Neural cell (in vitro differentiated cells): ENCODE results near the gene SLC8A1. TPM values are rescaled to one million over a fixed set of nuclear protein-coding genes. Genes with fewer than 3 reads are reported as not detected.

Experiments
- H2AFZ ChIP-seq: fragments of 200-600, 300-800 bp; sonication (generic), shearing (Covaris generic); 2 replicates; pipeline ENCODE4 v1.6.0; 2014; ENCODE audit warnings: low read depth, mild to moderate bottlenecking, antibody characterized with exemption, low read length, moderate library complexity
- H3F3A ChIP-seq: fragments of 200-600 bp; shearing (Covaris generic); 2 replicates; pipeline ENCODE4 v1.6.1; 2016; ENCODE audit warnings: mild to moderate bottlenecking, moderate library complexity, mixed read lengths, antibody characterized with exemption, low read length; ENCODE audit not compliant: insufficient read depth, poor library complexity, severe bottlenecking
- H3K27ac ChIP-seq: fragments of 200-600, 300-800 bp; sonication (generic), shearing (Covaris generic); 2 replicates; pipeline ENCODE4 v1.5.1; 2014; ENCODE audit warnings: mild to moderate bottlenecking, low read length, moderate library complexity
- H3K27me3 ChIP-seq: fragments of 300-800, 200-600 bp; sonication (generic), shearing (Covaris generic); 2 replicates; pipeline ENCODE4 v1.6.0; 2014; ENCODE audit warnings: mild to moderate bottlenecking, low read depth, low read length, moderate library complexity; ENCODE audit not compliant: insufficient read depth
- H3K36me3 ChIP-seq: fragments of 300-800, 200-600 bp; sonication (generic), shearing (Covaris generic); 2 replicates; pipeline ENCODE4 v1.5.1; 2014; ENCODE audit warnings: mild to moderate bottlenecking, antibody characterized with exemption, low read length, moderate library complexity; ENCODE audit not compliant: insufficient read depth
- H3K4me2 ChIP-seq: fragments of 300-800, 200-600 bp; sonication (generic), shearing (Covaris generic); 2 replicates; pipeline ENCODE4 v1.6.0; 2014; ENCODE audit warnings: mild to moderate bottlenecking, low read length
- H3K4me3 ChIP-seq: fragments of 300-800, 200-600 bp; sonication (generic), shearing (Covaris generic); 2 replicates; pipeline ENCODE4 v1.5.1; 2014; ENCODE audit warnings: mild to moderate bottlenecking, low read length, moderate library complexity
- H3K79me2 ChIP-seq: fragments of 200-600 bp; shearing (Covaris generic); replicated peaks from 2 replicates; pipeline ENCODE4 v1.6.0; 2014; ENCODE audit warnings: mild to moderate bottlenecking, low read length, moderate library complexity; ENCODE audit not compliant: insufficient read depth
- H3K9ac ChIP-seq: fragments of 300-800, 200-600 bp; sonication (generic), shearing (Covaris generic); 2 replicates; pipeline ENCODE4 v1.6.1; 2016; ENCODE audit warnings: mild to moderate bottlenecking, low read length, mixed read lengths
- H3K9me2 ChIP-seq: fragments of 200-600 bp; shearing (Covaris generic); 2 replicates; pipeline ENCODE4 v1.6.1; 2016; ENCODE audit warnings: mild to moderate bottlenecking, low read length, mixed read lengths; ENCODE audit not compliant: insufficient read depth
- H3K9me3 ChIP-seq: fragments of 200-600, 300-800 bp; sonication (generic), shearing (Covaris generic); 2 replicates; pipeline ENCODE4 v1.6.1; 2016; ENCODE audit warnings: mild to moderate bottlenecking, mixed run types, low read length, moderate library complexity, mixed read lengths
- H4K20me1 ChIP-seq: fragments of 200-600 bp; shearing (Covaris generic); 2 replicates; pipeline ENCODE4 v1.6.1; 2016; ENCODE audit warnings: mild to moderate bottlenecking, mixed run types; ENCODE audit not compliant: insufficient read depth
- EP300 ChIP-seq: fragments of 450-650 bp; conservative IDR thresholded peaks from 2 replicates; pipeline ENCODE4 v1.6.1; 2014; ENCODE audit warnings: antibody characterized with exemption, mild to moderate bottlenecking, moderate library complexity; ENCODE audit not compliant: poor library complexity, severe bottlenecking
- EZH2 ChIP-seq: fragments of 200-600, 300-800 bp; shearing (Covaris generic), sonication (generic); IDR thresholded peaks from 2 replicates; pipeline ENCODE4 v1.6.1; 2014; ENCODE audit warnings: antibody characterized with exemption, low read length, borderline replicate concordance, mild to moderate bottlenecking; ENCODE audit not compliant: insufficient read depth, poor library complexity, severe bottlenecking
- MXI1 ChIP-seq: fragments of 450-650 bp; conservative IDR thresholded peaks from 2 replicates; pipeline ENCODE4 v1.6.1; 2014; ENCODE audit warnings: antibody characterized with exemption, mild to moderate bottlenecking; ENCODE audit not compliant: poor library complexity, severe bottlenecking
- POLR2AphosphoS5 ChIP-seq: IDR thresholded peaks from 2 replicates; pipeline ENCODE4 v1.6.1; 2012
- RAD21 ChIP-seq: fragments of 450-650 bp; conservative IDR thresholded peaks from 2 replicates; pipeline ENCODE4 v1.6.1; 2014; ENCODE audit warnings: antibody characterized with exemption, mild to moderate bottlenecking, moderate library complexity
- SMC3 ChIP-seq: fragments of 450-650 bp; conservative IDR thresholded peaks from 2 replicates; pipeline ENCODE4 v1.6.1; 2014; ENCODE audit warnings: antibody characterized with exemption, mild to moderate bottlenecking, moderate library complexity; ENCODE audit not compliant: poor library complexity
- TAF1 ChIP-seq: IDR thresholded peaks from 2 replicates; pipeline ENCODE4 v1.6.1; 2012; ENCODE audit warnings: low read depth
- polyA plus RNA-seq: library from polyadenylated mRNA; depleted of rRNA; stranded (reverse); fragments of >200 nt; gene quantifications from 2 replicates; pipeline ENCODE4 v1.2.3, GENCODE V29; 2014
- TF ChIP-seq, protein P1 (sequence below): fragments of 450-650 bp; IDR thresholded peaks from 2 replicates; pipeline ENCODE4 v1.5.1; 2014; ENCODE audit warnings: antibody characterized with exemption, mild to moderate bottlenecking, moderate library complexity; ENCODE audit not compliant: poor library complexity, severe bottlenecking
- TF ChIP-seq, protein P2 (sequence below): IDR thresholded peaks from 2 replicates; pipeline ENCODE4 v1.6.1; 2012; ENCODE audit warnings: borderline replicate concordance

The SLC8A1 gene
- polyA plus RNA-seq, 1 donor from 2014 or later, result 18.7 TPM

DNA sequence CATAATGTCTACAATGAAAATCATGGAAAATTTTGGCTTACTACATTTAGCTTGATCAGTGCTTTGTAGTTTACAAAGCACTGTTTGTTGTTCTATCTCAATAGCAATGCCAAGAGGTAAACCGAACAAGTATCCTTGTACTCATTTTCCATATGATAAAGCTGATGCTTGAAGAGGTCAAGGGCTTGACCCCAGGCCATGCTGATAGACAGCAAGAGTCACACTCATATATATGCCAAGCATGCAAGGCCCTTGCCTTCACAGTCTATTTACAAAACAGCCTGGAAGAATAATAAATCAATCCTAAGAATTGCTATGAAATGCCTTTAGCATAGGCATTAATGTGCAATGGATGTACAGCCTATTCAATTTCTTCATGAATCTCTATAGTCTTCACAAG is 71.8 kb downstream of the SLC8A1 start:
- Histone ChIP-seq H3K36me3 (no peaks in the 10 kb centered on the region), H3F3A (no peaks in the 10 kb centered on the region), H3K79me2 (no peaks in the 10 kb centered on the region), H3K27me3 (no peaks in the 10 kb centered on the region), H3K27ac (no peak overlapping the region), H3K9me2 (no peaks in the 10 kb centered on the region), H3K4me2 (no peak overlapping the region), H2AFZ (no peak overlapping the region), H3K9me3 (no peaks in the 10 kb centered on the region), H3K9ac (no peak overlapping the region), H3K4me3 (no peak overlapping the region), H4K20me1 (no peaks in the 10 kb centered on the region)
- no peak for TF ChIP-seq SMC3
- TF ChIP-seq, protein P1, sequence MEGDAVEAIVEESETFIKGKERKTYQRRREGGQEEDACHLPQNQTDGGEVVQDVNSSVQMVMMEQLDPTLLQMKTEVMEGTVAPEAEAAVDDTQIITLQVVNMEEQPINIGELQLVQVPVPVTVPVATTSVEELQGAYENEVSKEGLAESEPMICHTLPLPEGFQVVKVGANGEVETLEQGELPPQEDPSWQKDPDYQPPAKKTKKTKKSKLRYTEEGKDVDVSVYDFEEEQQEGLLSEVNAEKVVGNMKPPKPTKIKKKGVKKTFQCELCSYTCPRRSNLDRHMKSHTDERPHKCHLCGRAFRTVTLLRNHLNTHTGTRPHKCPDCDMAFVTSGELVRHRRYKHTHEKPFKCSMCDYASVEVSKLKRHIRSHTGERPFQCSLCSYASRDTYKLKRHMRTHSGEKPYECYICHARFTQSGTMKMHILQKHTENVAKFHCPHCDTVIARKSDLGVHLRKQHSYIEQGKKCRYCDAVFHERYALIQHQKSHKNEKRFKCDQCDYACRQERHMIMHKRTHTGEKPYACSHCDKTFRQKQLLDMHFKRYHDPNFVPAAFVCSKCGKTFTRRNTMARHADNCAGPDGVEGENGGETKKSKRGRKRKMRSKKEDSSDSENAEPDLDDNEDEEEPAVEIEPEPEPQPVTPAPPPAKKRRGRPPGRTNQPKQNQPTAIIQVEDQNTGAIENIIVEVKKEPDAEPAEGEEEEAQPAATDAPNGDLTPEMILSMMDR, result no peak

GRCh38 chr2:40374543-40375240 is 77.2 kb downstream of the SLC8A1 start:
- no peaks in the 10 kb centered on the region for H3F3A ChIP-seq
- no peaks in the 10 kb centered on the region for H3K27me3 ChIP-seq
- H3K9ac ChIP-seq, result no peak overlapping the region
- H3K27ac ChIP-seq, result no peak overlapping the region
- no peak overlapping the region for H3K4me3 ChIP-seq
- no peaks in the 10 kb centered on the region for H3K79me2 ChIP-seq
- H3K9me3 ChIP-seq, result no peaks in the 10 kb centered on the region
- H4K20me1 ChIP-seq, result no peaks in the 10 kb centered on the region
- H2AFZ ChIP-seq, result no peak overlapping the region
- H3K9me2 ChIP-seq, result no peaks in the 10 kb centered on the region
- no peaks in the 10 kb centered on the region for H3K36me3 ChIP-seq
- no peak overlapping the region for H3K4me2 ChIP-seq
- no peak for TF ChIP-seq EZH2
- TF ChIP-seq, protein P2, sequence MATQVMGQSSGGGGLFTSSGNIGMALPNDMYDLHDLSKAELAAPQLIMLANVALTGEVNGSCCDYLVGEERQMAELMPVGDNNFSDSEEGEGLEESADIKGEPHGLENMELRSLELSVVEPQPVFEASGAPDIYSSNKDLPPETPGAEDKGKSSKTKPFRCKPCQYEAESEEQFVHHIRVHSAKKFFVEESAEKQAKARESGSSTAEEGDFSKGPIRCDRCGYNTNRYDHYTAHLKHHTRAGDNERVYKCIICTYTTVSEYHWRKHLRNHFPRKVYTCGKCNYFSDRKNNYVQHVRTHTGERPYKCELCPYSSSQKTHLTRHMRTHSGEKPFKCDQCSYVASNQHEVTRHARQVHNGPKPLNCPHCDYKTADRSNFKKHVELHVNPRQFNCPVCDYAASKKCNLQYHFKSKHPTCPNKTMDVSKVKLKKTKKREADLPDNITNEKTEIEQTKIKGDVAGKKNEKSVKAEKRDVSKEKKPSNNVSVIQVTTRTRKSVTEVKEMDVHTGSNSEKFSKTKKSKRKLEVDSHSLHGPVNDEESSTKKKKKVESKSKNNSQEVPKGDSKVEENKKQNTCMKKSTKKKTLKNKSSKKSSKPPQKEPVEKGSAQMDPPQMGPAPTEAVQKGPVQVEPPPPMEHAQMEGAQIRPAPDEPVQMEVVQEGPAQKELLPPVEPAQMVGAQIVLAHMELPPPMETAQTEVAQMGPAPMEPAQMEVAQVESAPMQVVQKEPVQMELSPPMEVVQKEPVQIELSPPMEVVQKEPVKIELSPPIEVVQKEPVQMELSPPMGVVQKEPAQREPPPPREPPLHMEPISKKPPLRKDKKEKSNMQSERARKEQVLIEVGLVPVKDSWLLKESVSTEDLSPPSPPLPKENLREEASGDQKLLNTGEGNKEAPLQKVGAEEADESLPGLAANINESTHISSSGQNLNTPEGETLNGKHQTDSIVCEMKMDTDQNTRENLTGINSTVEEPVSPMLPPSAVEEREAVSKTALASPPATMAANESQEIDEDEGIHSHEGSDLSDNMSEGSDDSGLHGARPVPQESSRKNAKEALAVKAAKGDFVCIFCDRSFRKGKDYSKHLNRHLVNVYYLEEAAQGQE, result no peak
- TF ChIP-seq RAD21, result no peak
- TF ChIP-seq, protein P1, result no peak
- no peak for TF ChIP-seq MXI1
- no peak for TF ChIP-seq POLR2AphosphoS5
- TF ChIP-seq TAF1, result no peak
- no peak for TF ChIP-seq SMC3
- no peak for TF ChIP-seq EP300
